ENCODE measurements around the gene CIROP.

CIROP gene

GRCh38 chr14:23054000-23054811, 50.6 kb downstream of the CIROP start:
- in situ Hi-C loops (cut with MboI; ENCODE audit: low sequenced_read_pairs): no loop called here

GRCh38 chr14:23053426-23053825, 51.4 kb downstream of the CIROP start:
- in situ Hi-C loops (cut with MboI; ENCODE audit: low sequenced_read_pairs): no loop called here

GRCh38 chr14:23052671-23053070, 52.1 kb downstream of the CIROP start:
- in situ Hi-C loops (cut with MboI; ENCODE audit: low sequenced_read_pairs): no loop called here

GRCh38 chr14:23052182-23052623, 52.6 kb downstream of the CIROP start:
- in situ Hi-C loops (cut with MboI; ENCODE audit: low sequenced_read_pairs): no loop called here

- in situ Hi-C loops (cut with MboI; ENCODE audit: low sequenced_read_pairs): no loop called here
Observed at GRCh38 chr14:23051141-23052057, 53.4 kb downstream of the CIROP start.
